Upper lobe of left lung (tissue), 4 donors: ENCODE results near the gene CEP44.

Experiments used
- CTCF ChIP-seq, 6 experiments: fragments of 450-650 bp in 4 of 6; fragments of 200-600 bp in 2 of 6; sonication (generic) in 2 of 6; IDR thresholded peaks; one replicate each; pipeline ENCODE4 v1.5.1; 2016 to 2019; ENCODE audit warnings: antibody characterized with exemption in 6 of 6
- EP300 ChIP-seq, 4 donors: sonication (generic); formaldehyde crosslinking; IDR thresholded peaks; one replicate each; pipeline ENCODE4 v1.5.1; 2017; ENCODE audit warnings: antibody characterized with exemption in 4 of 4, control low read depth in 2 of 4
- POLR2A ChIP-seq, 4 donors: fragments of 450-650 bp; IDR thresholded peaks; one replicate each; pipeline ENCODE4 v1.5.1; 2016 to 2017; ENCODE audit warnings: antibody characterized with exemption in 4 of 4, mild to moderate bottlenecking in 2 of 4

- TF ChIP-seq CTCF (IDR thresholded peaks at IDR 0.05), result no peak
- TF ChIP-seq POLR2A (IDR thresholded peaks at IDR 0.05), result no peak
- TF ChIP-seq EP300 (IDR thresholded peaks at IDR 0.05), result no peak
Measured at GRCh38 chr4:174352061-174352819, 68.5 kb downstream of the CEP44 start.
